Activated CD4-positive, alpha-beta memory T cell treated with anti-CD3 and anti-CD28 coated beads for 36 hours (primary cell): ENCODE results near the gene IL18BP. TPM values are rescaled to one million over a fixed set of nuclear protein-coding genes. Genes with fewer than 3 reads are reported as not detected.

ENCODE experiments used
- CTCF ChIA-PET: fragments of 350-600 bp; sonication (Branson Sonifier 250); formaldehyde crosslinking; loops from one replicate; lab custom pipeline; 2021; ENCODE audit warnings: antibody characterized with exemption, inconsistent platforms; lab: Charles Lee
- POLR2A ChIA-PET: fragments of 350-600 bp; sonication (Branson Sonifier 250); formaldehyde crosslinking; loops from one replicate; lab custom pipeline; 2021; ENCODE audit warnings: antibody characterized with exemption; lab: Charles Lee
- DNase-seq: peaks from one replicate; pipeline ENCODE4 v3.0.0-alpha.2; 2020
- H3K27ac Mint-ChIP-seq: one replicate; pipeline ENCODE4 v1.8.0; 2021; ENCODE audit warnings: mixed read lengths
- H3K27me3 Mint-ChIP-seq: one replicate; pipeline ENCODE4 v1.8.0; 2021; ENCODE audit warnings: mixed read lengths
- H3K36me3 Mint-ChIP-seq: one replicate; pipeline ENCODE4 v1.8.0; 2021; ENCODE audit warnings: mixed read lengths
- H3K4me1 Mint-ChIP-seq: one replicate; pipeline ENCODE4 v1.8.0; 2021; ENCODE audit warnings: low read depth, mixed read lengths
- H3K4me3 Mint-ChIP-seq: one replicate; pipeline ENCODE4 v1.8.0; 2021; ENCODE audit warnings: mild to moderate bottlenecking, mixed read lengths
- H3K9me3 Mint-ChIP-seq: one replicate; pipeline ENCODE4 v1.8.0; 2021; ENCODE audit warnings: mixed read lengths
- intact Hi-C: fragments of 100-400 bp; cut with micrococcal nuclease; formaldehyde crosslinking; loops from one replicate; pipeline ENCODE4 v1.15.1; 2023
- total RNA-seq, 2 experiments: library from RNA; stranded (reverse); gene quantifications; one replicate each; pipeline ENCODE4 v1.2.3, GENCODE V29; 2021

IL18BP gene
- 1 to 10 TPM; 6.6 to 9.3 TPM for total RNA-seq

- H3K27me3 Mint-ChIP-seq, result no peaks in the 10 kb centered on the region
- peaks cover 15% of the 10 kb centered on the region for H3K36me3 Mint-ChIP-seq
- intact Hi-C loops, result no loop called here
- CTCF ChIA-PET, result interaction anchor here (1.1 to 4.1 kb wide), 3 partner anchors 21 to 145 kb away, joined by 3 to 15 read pairs (median 4); no protein-coding TSS in a partner anchor
- peak within 1 kb of the TSS; percentile 81 for H3K27ac Mint-ChIP-seq
- peak; percentile 39 for DNase-seq
- H3K9me3 Mint-ChIP-seq, result no peaks in the 10 kb centered on the region
- peaks cover 23% of the 10 kb centered on the region for H3K4me1 Mint-ChIP-seq
- POLR2A ChIA-PET, result interaction anchor here (0.6 to 1.4 kb wide), 4 partner anchors 14 to 41 kb away, joined by 3 to 4 read pairs (median 4); no protein-coding TSS in a partner anchor
- peak within 1 kb of the TSS; percentile 52 for H3K4me3 Mint-ChIP-seq
Measured at GRCh38 chr11:71998649-71999310, at the start of gene IL18BP. TSS of gene IL18BP (plus strand) at chr11:71998909. CDS start at chr11:71999985, 1,076 bp downstream.

DNA sequence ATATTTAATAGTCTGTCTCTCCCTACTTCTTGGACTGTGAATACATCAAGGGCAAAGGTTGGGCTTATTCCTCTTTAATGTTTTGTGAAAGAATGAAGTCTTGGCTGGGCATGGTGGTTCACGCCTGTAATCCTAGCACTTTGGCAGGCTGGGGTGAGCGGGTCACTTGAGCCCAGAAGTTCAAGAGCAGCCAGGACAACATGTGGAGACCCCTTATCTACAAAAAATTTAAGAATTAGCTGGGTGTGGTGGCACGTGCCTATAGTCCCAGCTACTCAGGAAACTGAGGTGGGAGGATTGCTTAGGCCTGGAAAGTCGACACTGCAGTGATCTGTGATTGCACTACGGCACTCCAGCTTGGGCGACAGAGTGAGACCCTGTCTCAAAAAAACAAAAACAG, 49.7 kb upstream of the IL18BP start:
- DNase-seq, result no peak
- Mint-ChIP-seq H3K27ac (no peak overlapping the region), H3K4me3 (no peak overlapping the region), H3K27me3 (no peaks in the 10 kb centered on the region), H3K9me3 (no peaks in the 10 kb centered on the region), H3K36me3 (peaks cover 13% of the 10 kb centered on the region), H3K4me1 (peaks cover 29% of the 10 kb centered on the region)
- ChIA-PET CTCF (interaction anchor here (0.6 to 1.9 kb wide), 3 partner anchors 29 to 234 kb away, joined by 4 to 11 read pairs (median 5); no protein-coding TSS in a partner anchor), POLR2A (interaction anchor here (0.6 kb wide), 1 partner anchor 132 kb away, joined by 4 read pairs; no protein-coding TSS in a partner anchor)
- intact Hi-C loops, result no loop called here

- Mint-ChIP-seq H3K27me3 (no peaks in the 10 kb centered on the region), H3K36me3 (peaks cover 7% of the 10 kb centered on the region), H3K27ac (no peak overlapping the region), H3K4me3 (no peak overlapping the region), H3K4me1 (peaks cover 36% of the 10 kb centered on the region), H3K9me3 (no peaks in the 10 kb centered on the region)
- intact Hi-C loops, result no loop called here
- DNase-seq, result no peak
- ChIA-PET POLR2A (interaction anchor here (0.6 kb wide), 1 partner anchor 245 kb away, joined by 3 read pairs; no protein-coding TSS in a partner anchor), CTCF (no interaction called here)
Measured at GRCh38 chr11:71951741-71952310, 46.9 kb upstream of the IL18BP start.

GRCh38 chr11:71955898-71956456, 42.7 kb upstream of the IL18BP start:
- DNase-seq, result no peak
- intact Hi-C loops, result no loop called here
- peaks cover 8% of the 10 kb centered on the region for H3K36me3 Mint-ChIP-seq
- ChIA-PET POLR2A (interaction anchor here (0.9 to 1.9 kb wide), 3 partner anchors 23 to 28 kb away, joined by 3 to 6 read pairs (median 4); partner anchors contain the start of gene XNDC1N), CTCF (interaction anchor here (0.7 to 1.7 kb wide), 4 partner anchors 21 to 188 kb away, joined by 3 to 6 read pairs (median 4); no protein-coding TSS in a partner anchor)
- H3K27me3 Mint-ChIP-seq, result no peaks in the 10 kb centered on the region
- H3K27ac Mint-ChIP-seq, result peak overlapping the region; percentile 54
- H3K9me3 Mint-ChIP-seq, result no peaks in the 10 kb centered on the region
- H3K4me1 Mint-ChIP-seq, result peaks cover 35% of the 10 kb centered on the region
- H3K4me3 Mint-ChIP-seq, result no peak overlapping the region

- no peak for DNase-seq
- intact Hi-C loops, result loop anchor here (2.0 kb wide), 1 partner anchor 32 kb away; no protein-coding TSS in a partner anchor
- peaks cover 28% of the 10 kb centered on the region for H3K36me3 Mint-ChIP-seq
- peak overlapping the region; percentile 79 for H3K27ac Mint-ChIP-seq
- ChIA-PET POLR2A (interaction anchor here (1.3 kb wide), 1 partner anchor 33 kb away, joined by 3 read pairs; the partner anchor contains the start of gene RNF121), CTCF (interaction anchor here (1.1 to 2.4 kb wide), 2 partner anchors 31 to 36 kb away, joined by 3 to 6 read pairs; no protein-coding TSS in a partner anchor)
- H3K27me3 Mint-ChIP-seq, result no peaks in the 10 kb centered on the region
- H3K9me3 Mint-ChIP-seq, result no peaks in the 10 kb centered on the region
- peaks cover 22% of the 10 kb centered on the region for H3K4me1 Mint-ChIP-seq
- H3K4me3 Mint-ChIP-seq, result no peak overlapping the region
Measured at GRCh38 chr11:71962428-71963038, 36.2 kb upstream of the IL18BP start.

DNA sequence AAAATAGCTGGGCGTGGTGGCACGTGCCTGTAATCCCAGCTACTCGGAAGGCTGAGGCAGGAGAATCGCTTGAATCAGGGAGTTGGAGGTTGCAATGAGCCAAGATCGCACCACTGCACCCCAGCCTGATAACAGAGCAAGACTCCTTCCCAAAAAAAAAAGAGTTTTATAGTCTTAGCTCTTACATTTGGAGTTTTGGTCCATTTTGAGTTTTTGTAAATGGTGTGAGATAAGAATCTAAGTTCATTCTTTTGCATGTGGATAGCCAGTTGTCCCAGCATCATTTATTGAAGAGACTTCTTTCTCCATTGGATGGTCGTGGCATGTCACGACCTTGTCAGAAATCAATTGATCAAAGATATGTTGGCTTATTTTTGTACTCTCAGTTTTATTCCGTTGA, 35.2 kb upstream of the IL18BP start:
- no peak overlapping the region for H3K27ac Mint-ChIP-seq
- no peaks in the 10 kb centered on the region for H3K9me3 Mint-ChIP-seq
- no peaks in the 10 kb centered on the region for H3K27me3 Mint-ChIP-seq
- no peak for DNase-seq
- CTCF ChIA-PET, result interaction anchor here (2.4 to 2.7 kb wide), 2 partner anchors 14 to 32 kb away, joined by 6 to 20 read pairs; no protein-coding TSS in a partner anchor
- H3K36me3 Mint-ChIP-seq, result peaks cover 33% of the 10 kb centered on the region
- POLR2A ChIA-PET, result no interaction called here
- intact Hi-C loops, result loop anchor here (2.0 kb wide), 1 partner anchor 33 kb away; no protein-coding TSS in a partner anchor
- H3K4me3 Mint-ChIP-seq, result no peak overlapping the region
- peaks cover 22% of the 10 kb centered on the region for H3K4me1 Mint-ChIP-seq

GRCh38 chr11:71964641-71965040, 34.1 kb upstream of the IL18BP start:
- H3K36me3 Mint-ChIP-seq, result peaks cover 33% of the 10 kb centered on the region
- intact Hi-C loops, result no loop called here
- no peaks in the 10 kb centered on the region for H3K27me3 Mint-ChIP-seq
- CTCF ChIA-PET, result interaction anchor here (0.6 to 2.7 kb wide), 3 partner anchors 13 to 330 kb away, joined by 3 to 20 read pairs (median 6); no protein-coding TSS in a partner anchor
- no peaks in the 10 kb centered on the region for H3K9me3 Mint-ChIP-seq
- POLR2A ChIA-PET, result no interaction called here
- no peak overlapping the region for H3K4me3 Mint-ChIP-seq
- peaks cover 23% of the 10 kb centered on the region for H3K4me1 Mint-ChIP-seq
- no peak overlapping the region for H3K27ac Mint-ChIP-seq
- no peak for DNase-seq

- Mint-ChIP-seq H3K4me3 (no peak overlapping the region), H3K27me3 (no peaks in the 10 kb centered on the region), H3K27ac (no peak overlapping the region), H3K36me3 (peaks cover 7% of the 10 kb centered on the region), H3K4me1 (peaks cover 8% of the 10 kb centered on the region), H3K9me3 (no peaks in the 10 kb centered on the region)
- CTCF ChIA-PET, result no interaction called here
- DNase-seq, result no peak
- intact Hi-C loops, result no loop called here
- POLR2A ChIA-PET, result no interaction called here
Measured at GRCh38 chr11:71971680-71972079, 27.0 kb upstream of the IL18BP start.

DNA sequence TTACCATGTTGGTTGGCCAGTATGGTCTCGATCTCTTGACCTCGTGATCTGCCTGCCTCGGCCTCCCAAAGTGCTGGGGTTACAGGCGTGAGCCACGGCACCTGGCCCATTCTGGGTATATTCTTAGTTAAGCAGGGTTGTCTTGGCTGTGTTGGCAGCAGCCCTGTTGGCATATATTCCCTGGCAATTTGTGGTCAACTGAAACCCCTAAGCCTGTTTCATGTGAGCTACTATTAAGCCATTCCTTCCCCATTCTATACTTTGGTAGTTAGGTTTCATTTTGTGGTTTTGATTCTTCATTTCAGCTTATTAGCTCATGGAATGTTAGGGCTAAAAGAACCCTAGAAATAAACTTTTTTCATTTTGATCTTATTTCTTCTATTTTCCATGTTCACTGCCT, 22.2 kb upstream of the IL18BP start:
- intact Hi-C loops, result loop anchor here (2.0 to 5.0 kb wide), 2 partner anchors 64 to 166 kb away; no protein-coding TSS in a partner anchor
- peaks cover 6% of the 10 kb centered on the region for H3K36me3 Mint-ChIP-seq
- peaks cover 3% of the 10 kb centered on the region for H3K4me1 Mint-ChIP-seq
- H3K27ac Mint-ChIP-seq, result no peak overlapping the region
- CTCF ChIA-PET, result interaction anchor here (1.0 to 4.8 kb wide), 25 partner anchors 8 to 470 kb away, joined by 3 to 41 read pairs (median 4); partner anchors contain the start of genes RNF121 and XNDC1N
- POLR2A ChIA-PET, result no interaction called here
- no peak overlapping the region for H3K4me3 Mint-ChIP-seq
- no peak for DNase-seq
- no peaks in the 10 kb centered on the region for H3K9me3 Mint-ChIP-seq
- H3K27me3 Mint-ChIP-seq, result no peaks in the 10 kb centered on the region

- ChIA-PET POLR2A (no interaction called here), CTCF (interaction anchor here (0.6 to 4.8 kb wide), 32 partner anchors 9 to 469 kb away, joined by 3 to 41 read pairs (median 4); partner anchors contain the start of genes IL18BP, RNF121 and XNDC1N)
- DNase-seq, result no peak
- Mint-ChIP-seq H3K27ac (no peak overlapping the region), H3K4me1 (peaks cover 3% of the 10 kb centered on the region), H3K36me3 (peaks cover 6% of the 10 kb centered on the region), H3K4me3 (no peak overlapping the region), H3K27me3 (no peaks in the 10 kb centered on the region), H3K9me3 (no peaks in the 10 kb centered on the region)
- intact Hi-C loops, result loop anchor here (1.0 to 5.0 kb wide), 3 partner anchors 65 to 166 kb away; no protein-coding TSS in a partner anchor
Measured at GRCh38 chr11:71977090-71977489, 21.6 kb upstream of the IL18BP start.
